ENCODE data around the gene ACR. TPM values are rescaled to one million over a fixed set of nuclear protein-coding genes. Genes with fewer than 3 reads are reported as not detected.

The ACR gene
- total RNA-seq, 1 experiment from 2014 or later, result not detected

GRCh38 chr22:50735739-50736030 is 2.3 kb upstream of the ACR start:
- H3K4me3 ChIP-seq (ENCODE audit: low read depth, low read length, poor library complexity, severe bottlenecking), result no peak overlapping the region
- H3K27me3 ChIP-seq (replicated peaks; ENCODE audit: insufficient read depth, low read depth, low read length, poor library complexity), result peaks cover 10% of the 10 kb centered on the region
- intact Hi-C loops (cut with micrococcal nuclease; ENCODE audit: unreplicated experiment), result no loop called here
- no peak overlapping the region for H3K27ac ChIP-seq (ENCODE audit: low read depth, low read length, poor library complexity, severe bottlenecking)
- BruUV-seq (replicated peaks), result no TSS peak
- H3K9me3 ChIP-seq (ENCODE audit: low read depth, low read length, poor library complexity, severe bottlenecking), result no peaks in the 10 kb centered on the region
- H3K36me3 ChIP-seq (ENCODE audit: insufficient read depth, low read length, poor library complexity, severe bottlenecking), result no peaks in the 10 kb centered on the region
- ChIA-PET POLR2A (ENCODE audit: low non-redundant PET) (no interaction called here), CTCF (no interaction called here)
- DNase-seq (ENCODE audit: low spot score), result no peak
- peaks cover 7% of the 10 kb centered on the region for H3K4me1 ChIP-seq (ENCODE audit: insufficient read depth, low read length, poor library complexity, severe bottlenecking)
- TF ChIP-seq EZH2 (IDR thresholded peaks at IDR 0.05; ENCODE audit: borderline replicate concordance, low read depth, low read length, poor library complexity, severe bottlenecking) (no peak), CTCF (conservative IDR thresholded peaks at IDR 0.05; ENCODE audit: low read depth, low read length) (no peak)

- Histone ChIP-seq H3K4me1 (ENCODE audit: insufficient read depth, low read length, poor library complexity, severe bottlenecking) (no peaks in the 10 kb centered on the region), H3K4me3 (ENCODE audit: low read depth, low read length, poor library complexity, severe bottlenecking) (no peak overlapping the region), H3K9me3 (ENCODE audit: low read depth, low read length, poor library complexity, severe bottlenecking) (no peaks in the 10 kb centered on the region), H3K27ac (ENCODE audit: low read depth, low read length, poor library complexity, severe bottlenecking) (no peak overlapping the region), H3K27me3 (replicated peaks; ENCODE audit: insufficient read depth, low read depth, low read length, poor library complexity) (peaks cover 10% of the 10 kb centered on the region), H3K36me3 (ENCODE audit: insufficient read depth, low read length, poor library complexity, severe bottlenecking) (no peaks in the 10 kb centered on the region)
- POLR2A ChIA-PET (ENCODE audit: low non-redundant PET), result no interaction called here
- TF ChIP-seq EZH2 (IDR thresholded peaks at IDR 0.05; ENCODE audit: borderline replicate concordance, low read depth, low read length, poor library complexity, severe bottlenecking) (no peak), CTCF (conservative IDR thresholded peaks at IDR 0.05; ENCODE audit: low read depth, low read length) (no peak)
- intact Hi-C loops (cut with micrococcal nuclease; ENCODE audit: unreplicated experiment), result no loop called here
- BruUV-seq (replicated peaks), result no TSS peak
- no peak for DNase-seq (ENCODE audit: low spot score)
- CTCF ChIA-PET, result no interaction called here
These were observed 734 bp downstream of the ACR start for GRCh38 chr22:50738649-50739227.

- TF ChIP-seq CTCF (conservative IDR thresholded peaks at IDR 0.05; ENCODE audit: low read depth, low read length) (no peak), EZH2 (IDR thresholded peaks at IDR 0.05; ENCODE audit: borderline replicate concordance, low read depth, low read length, poor library complexity, severe bottlenecking) (no peak)
- no peak for DNase-seq (ENCODE audit: low spot score)
- no TSS peak for BruUV-seq (replicated peaks)
- H3K27me3 ChIP-seq (replicated peaks; ENCODE audit: insufficient read depth, low read depth, low read length, poor library complexity), result peaks cover 10% of the 10 kb centered on the region
- intact Hi-C loops (cut with micrococcal nuclease; ENCODE audit: unreplicated experiment), result no loop called here
- H3K36me3 ChIP-seq (ENCODE audit: insufficient read depth, low read length, poor library complexity, severe bottlenecking), result no peaks in the 10 kb centered on the region
- POLR2A ChIA-PET (ENCODE audit: low non-redundant PET), result no interaction called here
- no peaks in the 10 kb centered on the region for H3K4me1 ChIP-seq (ENCODE audit: insufficient read depth, low read length, poor library complexity, severe bottlenecking)
- H3K4me3 ChIP-seq (ENCODE audit: low read depth, low read length, poor library complexity, severe bottlenecking), result no peak overlapping the region
- no peak overlapping the region for H3K27ac ChIP-seq (ENCODE audit: low read depth, low read length, poor library complexity, severe bottlenecking)
- no peaks in the 10 kb centered on the region for H3K9me3 ChIP-seq (ENCODE audit: low read depth, low read length, poor library complexity, severe bottlenecking)
- CTCF ChIA-PET, result no interaction called here
These were observed 1.3 kb downstream of the ACR start for GRCh38 chr22:50739279-50739691.
